ENCODE measurements around the gene SIRT5.

SIRT5 gene

GRCh38 chr6:13638626-13639025 is 64.2 kb downstream of the SIRT5 start:
- DNase-seq = no peak

GRCh38 chr6:13641315-13641714 is 66.9 kb downstream of the SIRT5 start:
- no peak for DNase-seq

GRCh38 chr6:13643125-13643524 is 68.7 kb downstream of the SIRT5 start:
- no peak for DNase-seq

- DNase-seq = no peak
These were observed 74.4 kb downstream of the SIRT5 start for GRCh38 chr6:13648850-13649249.

- DNase-seq = no peak
These were observed 75.0 kb downstream of the SIRT5 start for GRCh38 chr6:13649393-13649792.

- DNase-seq = no peak
These were observed 78.9 kb downstream of the SIRT5 start for GRCh38 chr6:13653296-13653695.

- DNase-seq = no peak
These were observed 80.1 kb downstream of the SIRT5 start for GRCh38 chr6:13654496-13654895.

- DNase-seq = no peak
These were observed 81.3 kb downstream of the SIRT5 start for GRCh38 chr6:13655700-13656099.

GRCh38 chr6:13660273-13660672 is 85.9 kb downstream of the SIRT5 start:
- no peak for DNase-seq

GRCh38 chr6:13660893-13661292 is 86.5 kb downstream of the SIRT5 start:
- DNase-seq = no peak

- DNase-seq = no peak
These were observed 87.2 kb downstream of the SIRT5 start for GRCh38 chr6:13661647-13662046.

GRCh38 chr6:13662651-13663334 is 88.4 kb downstream of the SIRT5 start:
- DNase-seq = no peak

GRCh38 chr6:13663986-13664385 is 89.6 kb downstream of the SIRT5 start:
- DNase-seq = no peak

Data from NCI-H510A (cell line).